Endothelial cell of umbilical vein (primary cell): ENCODE results near the gene TSPAN5. TPM values are rescaled to one million over a fixed set of nuclear protein-coding genes. Genes with fewer than 3 reads are reported as not detected.

Source experiments
- BruUV-seq: library from RNA; stranded (reverse); fragments of 400-500 nt; replicated peaks from 2 replicates; lab custom pipeline; 2021; lab: Mats Ljungman, UMichigan
- CTCF ChIA-PET: fragments of 300-600, 350-600 bp; sonication (Branson Sonifier 250); formaldehyde crosslinking; loops from one replicate; lab custom pipeline; 2021; ENCODE audit warnings: antibody characterized with exemption, inconsistent platforms; lab: Charles Lee
- POLR2A ChIA-PET: fragments of 300-600, 350-600 bp; sonication (Branson Sonifier 250); formaldehyde crosslinking; loops from one replicate; lab custom pipeline; 2021; ENCODE audit warnings: antibody characterized with exemption, inconsistent platforms; lab: Charles Lee
- DNase-seq: peaks from one replicate; pipeline ENCODE4 v3.0.0-alpha.2; 2011; ENCODE audit warnings: low read depth, low spot score
- FAIRE-seq: peaks from 2 replicates; lab custom pipeline; 2011; peaks lifted over from hg19 to GRCh38; lab: Jason Lieb, UNC
- H2AFZ ChIP-seq: 2 replicates; pipeline ENCODE4 v1.6.0; 2012; ENCODE audit warnings: low read depth, low read length, control low read depth, inconsistent platforms
- H3K27ac ChIP-seq: 2 replicates; pipeline ENCODE4 v1.5.1; 2011; ENCODE audit warnings: low read depth, mild to moderate bottlenecking, control low read depth, low read length, moderate library complexity; ENCODE audit not compliant: insufficient read depth
- H3K27me3 ChIP-seq, 2 experiments: 2 replicates each; pipeline versions ENCODE4 v1.6.0 to v1.6.1; 2011; ENCODE audit warnings: low read length in 2 of 2, mixed read lengths in 1 of 2; ENCODE audit not compliant: control insufficient read depth in 2 of 2, insufficient read depth in 2 of 2
- H3K36me3 ChIP-seq, 2 experiments: 2 replicates in 1 of 2; 3 replicates in 1 of 2; pipeline ENCODE4 v1.5.1; 2011; ENCODE audit warnings: low read length in 2 of 2, mild to moderate bottlenecking in 1 of 2, moderate library complexity in 1 of 2; ENCODE audit not compliant: control insufficient read depth in 2 of 2, insufficient read depth in 2 of 2; ENCODE audit errors: extremely low read depth in 1 of 2
- H3K4me1 ChIP-seq: 3 replicates; pipeline ENCODE4 v1.5.1; 2011; ENCODE audit warnings: mild to moderate bottlenecking, low read length; ENCODE audit not compliant: control insufficient read depth, insufficient read depth; ENCODE audit errors: extremely low read depth
- H3K4me2 ChIP-seq: 2 replicates; pipeline ENCODE4 v1.6.1; 2011; ENCODE audit warnings: low read length, control low read depth, mixed read lengths; ENCODE audit not compliant: insufficient read depth
- H3K4me3 ChIP-seq, 3 experiments: fragments of 200-600 bp in 1 of 3; sonication (generic), shearing (Covaris generic) in 1 of 3; replicated peaks in 1 of 3; 2 replicates each; pipeline ENCODE4 v1.5.1; 2011 to 2016; ENCODE audit warnings: control low read depth in 3 of 3, low read length in 3 of 3, mild to moderate bottlenecking in 2 of 3, inconsistent platforms in 1 of 3, low read depth in 1 of 3, moderate library complexity in 1 of 3; ENCODE audit not compliant: insufficient read depth in 1 of 3
- H3K79me2 ChIP-seq: 2 replicates; pipeline ENCODE4 v1.6.0; 2012; ENCODE audit warnings: low read length, inconsistent platforms; ENCODE audit not compliant: control insufficient read depth, insufficient read depth
- H3K9ac ChIP-seq: replicated peaks from 2 replicates; pipeline ENCODE3; 2011; ENCODE audit warnings: low read length, control low read depth; ENCODE audit not compliant: insufficient read depth; ENCODE audit errors: extremely low read depth
- H3K9me1 ChIP-seq: replicated peaks from 3 replicates; pipeline ENCODE4 v1.6.0; 2011; ENCODE audit warnings: mild to moderate bottlenecking, low read length; ENCODE audit not compliant: control insufficient read depth, insufficient read depth; ENCODE audit errors: extremely low read depth
- H3K9me3 ChIP-seq: replicated peaks from 2 replicates; pipeline ENCODE4 v1.5.1; 2012; ENCODE audit warnings: low read length, inconsistent platforms; ENCODE audit not compliant: control insufficient read depth, insufficient read depth
- H4K20me1 ChIP-seq: replicated peaks from 2 replicates; pipeline ENCODE3; 2011; ENCODE audit warnings: mild to moderate bottlenecking, low read length; ENCODE audit not compliant: control insufficient read depth, insufficient read depth; ENCODE audit errors: extremely low read depth
- EZH2 ChIP-seq: IDR thresholded peaks from 2 replicates; pipeline ENCODE4 v1.6.1; 2012; ENCODE audit warnings: borderline replicate concordance, low read depth, mild to moderate bottlenecking, moderate library complexity, low read length, inconsistent platforms; ENCODE audit not compliant: severe bottlenecking
- FOS ChIP-seq: IDR thresholded peaks from 2 replicates; pipeline ENCODE4 v1.6.1; 2011; ENCODE audit warnings: mild to moderate bottlenecking, low read length, moderate library complexity, borderline replicate concordance; ENCODE audit not compliant: insufficient read depth
- GATA2 ChIP-seq: IDR thresholded peaks from 2 replicates; pipeline ENCODE4 v1.7.0; 2011; ENCODE audit warnings: low read depth, mild to moderate bottlenecking, moderate library complexity, mixed read lengths, low read length; ENCODE audit not compliant: insufficient read length, insufficient read depth
- JUN ChIP-seq: IDR thresholded peaks from 2 replicates; pipeline ENCODE4 v1.6.1; 2011; ENCODE audit warnings: borderline replicate concordance, low read depth; ENCODE audit not compliant: insufficient read length, insufficient read depth
- MAX ChIP-seq: IDR thresholded peaks from 2 replicates; pipeline ENCODE4 v1.6.1; 2011; ENCODE audit not compliant: insufficient read depth, insufficient read length
- MYC ChIP-seq: IDR thresholded peaks from one replicate; pipeline ENCODE4 v1.6.1; 2011; ENCODE audit warnings: mild to moderate bottlenecking, low read depth, low read length
- POLR2A ChIP-seq: IDR thresholded peaks from 2 replicates; pipeline ENCODE4 v1.6.1; 2012; ENCODE audit warnings: low read depth, mild to moderate bottlenecking, control low read depth, low read length
- POLR2AphosphoS5 ChIP-seq: IDR thresholded peaks from 2 replicates; pipeline ENCODE4 v1.6.1; 2012; ENCODE audit warnings: low read depth, mild to moderate bottlenecking, control low read depth, low read length, moderate library complexity; ENCODE audit not compliant: insufficient read depth
- dilution Hi-C: fragments of 300-500 bp; cut with MboI; formaldehyde crosslinking; loops from one replicate; pipeline ENCODE4 v1.15.0; 2019; ENCODE audit warnings: low sequenced_read_pairs; ENCODE audit not compliant: extremely low pct_ligation_motif_present
- intact Hi-C: fragments of 100-400 bp; cut with micrococcal nuclease; formaldehyde crosslinking; loops from one replicate; pipeline ENCODE4 v1.10.0; 2022
- polyA plus RNA-seq, 4 experiments: library from polyadenylated mRNA; depleted of rRNA in 3 of 4; stranded (reverse) in 3 of 4; unstranded in 1 of 4; fragments of >200 nt; gene quantifications; 2 replicates each; pipeline versions ENCODE4 v1.2.1 to v1.2.3, GENCODE V29; 2011 to 2012; ENCODE audit warnings: missing spikeins in 1 of 4
- total RNA-seq: library from RNA; stranded (reverse); gene quantifications from 2 replicates; pipeline ENCODE4 v1.2.3, GENCODE V29; 2021
- TF ChIP-seq, protein P1 (sequence below), 2 donors: IDR thresholded peaks; 1 replicate in 1 of 2; 2 replicates in 1 of 2; pipeline ENCODE4 v1.5.1; 2011; ENCODE audit warnings: low read length in 2 of 2, mild to moderate bottlenecking in 2 of 2, moderate library complexity in 2 of 2, control low read depth in 1 of 2, inconsistent platforms in 1 of 2, low read depth in 1 of 2; ENCODE audit not compliant: insufficient read depth in 1 of 2; ENCODE audit errors: extremely low read depth in 1 of 2

Gene TSPAN5
- total and polyA plus RNA-seq, 2 donors (not counting 3 experiments of a cell fraction or from before 2014, with no cell fraction given), result 45.1 to 50.2 TPM

DNA sequence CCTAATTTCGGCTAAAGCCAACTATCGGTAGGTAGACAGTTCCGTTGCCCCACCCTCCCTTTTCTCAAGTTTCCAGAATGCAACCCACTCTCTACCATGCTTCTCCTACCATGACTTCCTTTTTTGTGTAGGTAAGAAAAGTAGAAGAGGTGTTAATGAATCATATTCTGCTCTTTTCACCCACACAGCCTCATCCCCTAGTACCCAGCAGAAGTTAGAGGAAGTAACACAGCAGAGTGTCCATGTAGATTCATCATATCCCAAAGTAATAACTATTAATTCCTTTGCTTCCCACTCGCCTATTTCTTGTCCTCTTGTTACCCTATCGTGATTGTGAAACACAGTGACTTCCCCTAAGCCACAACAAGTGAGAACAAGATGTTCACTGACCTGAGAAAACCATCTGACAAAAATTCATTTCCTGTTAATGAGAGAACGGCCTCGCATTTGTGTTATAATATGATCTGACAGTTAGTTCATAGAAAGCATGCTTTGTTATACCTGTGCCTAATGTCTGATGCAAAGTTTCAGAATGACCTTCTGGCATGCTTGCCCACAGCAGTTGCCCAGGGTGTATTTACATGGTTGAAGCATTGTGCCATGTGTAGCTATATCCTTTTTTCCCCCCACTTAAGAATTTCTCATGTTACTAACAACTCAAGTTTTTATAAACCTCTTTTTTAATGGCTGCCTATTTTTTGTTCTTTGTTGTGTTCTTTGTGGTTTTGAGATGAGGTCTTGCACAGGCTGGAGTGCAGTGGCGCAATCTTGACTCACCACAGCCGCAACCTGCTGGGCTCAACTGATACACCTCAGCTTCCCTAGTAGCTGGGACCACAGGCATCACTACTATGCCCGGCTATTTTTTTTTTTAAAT is 211.7 kb downstream of the TSPAN5 start:
- Histone ChIP-seq H3K27ac (no peak overlapping the region), H3K9ac (no peak overlapping the region), H3K9me3 (no peaks in the 10 kb centered on the region), H3K4me2 (no peak overlapping the region), H3K4me3 (no peak overlapping the region), H3K4me1 (no peaks in the 10 kb centered on the region), H2AFZ (no peak overlapping the region), H3K9me1 (no peaks in the 10 kb centered on the region), H3K27me3 (no peaks in the 10 kb centered on the region), H3K79me2 (no peaks in the 10 kb centered on the region), H4K20me1 (no peaks in the 10 kb centered on the region), H3K36me3 (peaks cover 3 to 4% of the 10 kb centered on the region in 2 experiments)
- POLR2A ChIA-PET, result no interaction called here
- FAIRE-seq (no peak), DNase-seq (no peak)
- CTCF ChIA-PET, result no interaction called here
- dilution Hi-C loops (no loop called here), intact Hi-C loops (no loop called here)
- no TSS peak for BruUV-seq
- no peak for TF ChIP-seq FOS
- no peak for TF ChIP-seq MYC
- TF ChIP-seq EZH2, result no peak
- no peak for TF ChIP-seq POLR2AphosphoS5
- TF ChIP-seq GATA2, result no peak

- dilution Hi-C loops (no loop called here), intact Hi-C loops (no loop called here)
- no peaks in the 10 kb centered on the region for H3K79me2 ChIP-seq
- no peak overlapping the region for H2AFZ ChIP-seq
- POLR2A ChIA-PET, result no interaction called here
- H3K4me2 ChIP-seq, result no peak overlapping the region
- H3K9me1 ChIP-seq, result no peaks in the 10 kb centered on the region
- DNase-seq, result no peak
- no peak overlapping the region for H3K4me3 ChIP-seq
- H3K9me3 ChIP-seq, result no peaks in the 10 kb centered on the region
- TF ChIP-seq POLR2A (no peak), FOS (no peak), MAX (no peak), EZH2 (no peak), MYC (no peak), GATA2 (no peak), JUN (no peak), POLR2AphosphoS5 (no peak)
- TF ChIP-seq, protein P1, sequence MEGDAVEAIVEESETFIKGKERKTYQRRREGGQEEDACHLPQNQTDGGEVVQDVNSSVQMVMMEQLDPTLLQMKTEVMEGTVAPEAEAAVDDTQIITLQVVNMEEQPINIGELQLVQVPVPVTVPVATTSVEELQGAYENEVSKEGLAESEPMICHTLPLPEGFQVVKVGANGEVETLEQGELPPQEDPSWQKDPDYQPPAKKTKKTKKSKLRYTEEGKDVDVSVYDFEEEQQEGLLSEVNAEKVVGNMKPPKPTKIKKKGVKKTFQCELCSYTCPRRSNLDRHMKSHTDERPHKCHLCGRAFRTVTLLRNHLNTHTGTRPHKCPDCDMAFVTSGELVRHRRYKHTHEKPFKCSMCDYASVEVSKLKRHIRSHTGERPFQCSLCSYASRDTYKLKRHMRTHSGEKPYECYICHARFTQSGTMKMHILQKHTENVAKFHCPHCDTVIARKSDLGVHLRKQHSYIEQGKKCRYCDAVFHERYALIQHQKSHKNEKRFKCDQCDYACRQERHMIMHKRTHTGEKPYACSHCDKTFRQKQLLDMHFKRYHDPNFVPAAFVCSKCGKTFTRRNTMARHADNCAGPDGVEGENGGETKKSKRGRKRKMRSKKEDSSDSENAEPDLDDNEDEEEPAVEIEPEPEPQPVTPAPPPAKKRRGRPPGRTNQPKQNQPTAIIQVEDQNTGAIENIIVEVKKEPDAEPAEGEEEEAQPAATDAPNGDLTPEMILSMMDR (IDR thresholded peaks at IDR 0.05; ENCODE audit: extremely low read depth in 1 of 2, insufficient read depth in 1 of 2, low read depth in 1 of 2, low read length in 2 of 2), result no peak
- FAIRE-seq, result no peak
- no peaks in the 10 kb centered on the region for H3K27me3 ChIP-seq
- CTCF ChIA-PET, result interaction anchor here (1.4 kb wide), 1 partner anchor 23 kb away, joined by 3 read pairs; no protein-coding TSS in a partner anchor
- no TSS peak for BruUV-seq
- H3K36me3 ChIP-seq, result peaks cover 3 to 4% of the 10 kb centered on the region in 2 experiments
- no peak overlapping the region for H3K27ac ChIP-seq
- no peaks in the 10 kb centered on the region for H3K4me1 ChIP-seq
- no peaks in the 10 kb centered on the region for H4K20me1 ChIP-seq
- H3K9ac ChIP-seq, result no peak overlapping the region
Observed at GRCh38 chr4:98444371-98444770, 214.0 kb downstream of the TSPAN5 start.
